Endothelial cell of umbilical vein (primary cell): Measurements from ENCODE around the gene SPAG9. TPM values are rescaled to one million over a fixed set of nuclear protein-coding genes. Genes with fewer than 3 reads are reported as not detected.

ENCODE experiments used
- BruUV-seq: library from RNA; stranded (reverse); fragments of 400-500 nt; replicated peaks from 2 replicates; lab custom pipeline; 2021; lab: Mats Ljungman, UMichigan
- CTCF ChIA-PET: fragments of 300-600, 350-600 bp; sonication (Branson Sonifier 250); formaldehyde crosslinking; loops from one replicate; lab custom pipeline; 2021; ENCODE audit warnings: antibody characterized with exemption, inconsistent platforms; lab: Charles Lee
- POLR2A ChIA-PET: fragments of 300-600, 350-600 bp; sonication (Branson Sonifier 250); formaldehyde crosslinking; loops from one replicate; lab custom pipeline; 2021; ENCODE audit warnings: antibody characterized with exemption, inconsistent platforms; lab: Charles Lee
- DNase-seq: peaks from one replicate; pipeline ENCODE4 v3.0.0-alpha.2; 2011; ENCODE audit warnings: low read depth, low spot score
- FAIRE-seq: peaks from 2 replicates; lab custom pipeline; 2011; peaks lifted over from hg19 to GRCh38; lab: Jason Lieb, UNC
- H2AFZ ChIP-seq: 2 replicates; pipeline ENCODE4 v1.6.0; 2012; ENCODE audit warnings: low read depth, low read length, control low read depth, inconsistent platforms
- H3K27ac ChIP-seq: 2 replicates; pipeline ENCODE4 v1.5.1; 2011; ENCODE audit warnings: low read depth, mild to moderate bottlenecking, control low read depth, low read length, moderate library complexity; ENCODE audit not compliant: insufficient read depth
- H3K27me3 ChIP-seq, 2 experiments: 2 replicates each; pipeline versions ENCODE4 v1.6.0 to v1.6.1; 2011; ENCODE audit warnings: low read length in 2 of 2, mixed read lengths in 1 of 2; ENCODE audit not compliant: control insufficient read depth in 2 of 2, insufficient read depth in 2 of 2
- H3K36me3 ChIP-seq, 2 experiments: 2 replicates in 1 of 2; 3 replicates in 1 of 2; pipeline ENCODE4 v1.5.1; 2011; ENCODE audit warnings: low read length in 2 of 2, mild to moderate bottlenecking in 1 of 2, moderate library complexity in 1 of 2; ENCODE audit not compliant: control insufficient read depth in 2 of 2, insufficient read depth in 2 of 2; ENCODE audit errors: extremely low read depth in 1 of 2
- H3K4me1 ChIP-seq: 3 replicates; pipeline ENCODE4 v1.5.1; 2011; ENCODE audit warnings: mild to moderate bottlenecking, low read length; ENCODE audit not compliant: control insufficient read depth, insufficient read depth; ENCODE audit errors: extremely low read depth
- H3K4me2 ChIP-seq: 2 replicates; pipeline ENCODE4 v1.6.1; 2011; ENCODE audit warnings: low read length, control low read depth, mixed read lengths; ENCODE audit not compliant: insufficient read depth
- H3K4me3 ChIP-seq, 3 experiments: fragments of 200-600 bp in 1 of 3; sonication (generic), shearing (Covaris generic) in 1 of 3; replicated peaks in 1 of 3; 2 replicates each; pipeline ENCODE4 v1.5.1; 2011 to 2016; ENCODE audit warnings: control low read depth in 3 of 3, low read length in 3 of 3, mild to moderate bottlenecking in 2 of 3, inconsistent platforms in 1 of 3, low read depth in 1 of 3, moderate library complexity in 1 of 3; ENCODE audit not compliant: insufficient read depth in 1 of 3
- H3K79me2 ChIP-seq: 2 replicates; pipeline ENCODE4 v1.6.0; 2012; ENCODE audit warnings: low read length, inconsistent platforms; ENCODE audit not compliant: control insufficient read depth, insufficient read depth
- H3K9ac ChIP-seq: replicated peaks from 2 replicates; pipeline ENCODE3; 2011; ENCODE audit warnings: low read length, control low read depth; ENCODE audit not compliant: insufficient read depth; ENCODE audit errors: extremely low read depth
- H3K9me1 ChIP-seq: replicated peaks from 3 replicates; pipeline ENCODE4 v1.6.0; 2011; ENCODE audit warnings: mild to moderate bottlenecking, low read length; ENCODE audit not compliant: control insufficient read depth, insufficient read depth; ENCODE audit errors: extremely low read depth
- H3K9me3 ChIP-seq: replicated peaks from 2 replicates; pipeline ENCODE4 v1.5.1; 2012; ENCODE audit warnings: low read length, inconsistent platforms; ENCODE audit not compliant: control insufficient read depth, insufficient read depth
- H4K20me1 ChIP-seq: replicated peaks from 2 replicates; pipeline ENCODE3; 2011; ENCODE audit warnings: mild to moderate bottlenecking, low read length; ENCODE audit not compliant: control insufficient read depth, insufficient read depth; ENCODE audit errors: extremely low read depth
- JUN ChIP-seq: IDR thresholded peaks from 2 replicates; pipeline ENCODE4 v1.6.1; 2011; ENCODE audit warnings: borderline replicate concordance, low read depth; ENCODE audit not compliant: insufficient read length, insufficient read depth
- MYC ChIP-seq: IDR thresholded peaks from one replicate; pipeline ENCODE4 v1.6.1; 2011; ENCODE audit warnings: mild to moderate bottlenecking, low read depth, low read length
- POLR2A ChIP-seq: IDR thresholded peaks from 2 replicates; pipeline ENCODE4 v1.6.1; 2012; ENCODE audit warnings: low read depth, mild to moderate bottlenecking, control low read depth, low read length
- dilution Hi-C: fragments of 300-500 bp; cut with MboI; formaldehyde crosslinking; loops from one replicate; pipeline ENCODE4 v1.15.0; 2019; ENCODE audit warnings: low sequenced_read_pairs; ENCODE audit not compliant: extremely low pct_ligation_motif_present
- intact Hi-C: fragments of 100-400 bp; cut with micrococcal nuclease; formaldehyde crosslinking; loops from one replicate; pipeline ENCODE4 v1.10.0; 2022
- polyA plus RNA-seq, 4 experiments: library from polyadenylated mRNA; depleted of rRNA in 3 of 4; stranded (reverse) in 3 of 4; unstranded in 1 of 4; fragments of >200 nt; gene quantifications; 2 replicates each; pipeline versions ENCODE4 v1.2.1 to v1.2.3, GENCODE V29; 2011 to 2012; ENCODE audit warnings: missing spikeins in 1 of 4
- total RNA-seq: library from RNA; stranded (reverse); gene quantifications from 2 replicates; pipeline ENCODE4 v1.2.3, GENCODE V29; 2021
- TF ChIP-seq, protein P1 (sequence below), 2 donors: IDR thresholded peaks; 1 replicate in 1 of 2; 2 replicates in 1 of 2; pipeline ENCODE4 v1.5.1; 2011; ENCODE audit warnings: low read length in 2 of 2, mild to moderate bottlenecking in 2 of 2, moderate library complexity in 2 of 2, control low read depth in 1 of 2, inconsistent platforms in 1 of 2, low read depth in 1 of 2; ENCODE audit not compliant: insufficient read depth in 1 of 2; ENCODE audit errors: extremely low read depth in 1 of 2

SPAG9 gene
- total and polyA plus RNA-seq, 2 donors (not counting 3 experiments of a cell fraction or from before 2014, with no cell fraction given) = 16.5 to 75.0 TPM

DNA sequence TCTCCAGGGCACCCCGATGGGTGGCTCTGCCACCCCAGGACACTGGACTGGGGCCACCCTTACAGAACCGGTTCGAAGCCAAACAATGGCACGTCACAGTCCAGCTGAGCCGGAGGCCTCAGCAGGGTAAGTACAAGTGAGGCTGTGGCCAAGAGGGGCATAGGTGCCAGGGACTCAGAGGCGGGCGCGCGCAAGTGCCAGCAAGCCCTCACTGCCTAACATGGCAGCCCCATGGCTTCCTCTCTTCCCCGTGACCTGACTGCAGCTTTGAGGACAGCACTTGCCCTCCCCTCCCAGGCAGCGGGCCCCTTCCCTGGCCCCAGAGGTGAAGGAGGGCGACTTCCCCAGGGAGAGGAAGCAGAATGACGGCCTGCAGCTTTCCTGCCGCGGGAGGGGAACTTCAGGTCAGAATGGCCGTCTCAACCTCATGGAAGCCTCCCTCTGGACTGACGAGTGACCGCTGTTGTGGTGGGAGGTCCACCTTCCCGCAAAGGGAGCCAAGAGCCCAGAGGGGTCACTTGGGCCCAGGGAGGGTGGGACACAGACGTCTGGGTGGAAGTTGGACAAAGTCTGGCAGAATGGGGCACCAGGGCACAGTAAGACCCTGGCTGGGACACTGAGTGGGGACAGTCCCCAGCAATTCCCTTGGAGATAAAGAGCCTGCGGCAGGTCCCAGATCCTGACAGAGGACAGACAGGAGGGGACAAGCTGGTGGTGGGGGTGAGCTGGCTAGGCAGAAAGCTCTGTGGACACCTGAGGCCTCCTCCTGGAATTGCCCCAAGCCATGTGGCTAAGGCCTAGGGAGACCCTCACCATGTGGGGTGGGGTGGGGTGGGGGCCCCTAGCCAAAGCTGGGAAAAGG lies 202.4 kb downstream of the SPAG9 start:
- FAIRE-seq = no peak
- Histone ChIP-seq H3K27me3 (no peaks in the 10 kb centered on the region), H3K4me3 (no peak overlapping the region), H3K4me2 (no peak overlapping the region), H3K27ac (no peak overlapping the region), H4K20me1 (no peaks in the 10 kb centered on the region), H3K9me1 (no peaks in the 10 kb centered on the region), H3K79me2 (no peaks in the 10 kb centered on the region), H3K4me1 (peaks cover 4% of the 10 kb centered on the region), H3K9me3 (no peaks in the 10 kb centered on the region), H2AFZ (peak overlapping the region; percentile 17), H3K9ac (no peak overlapping the region), H3K36me3 (no peaks in the 10 kb centered on the region)
- dilution Hi-C loops = no loop called here
- ChIA-PET CTCF (no interaction called here), POLR2A (no interaction called here)
- BruUV-seq = no TSS peak
- no peak for DNase-seq
- intact Hi-C loops = loop anchor here (2.0 kb wide), 1 partner anchor 52 kb away; the partner anchor contains the start of gene TOB1
- TF ChIP-seq, protein P1, sequence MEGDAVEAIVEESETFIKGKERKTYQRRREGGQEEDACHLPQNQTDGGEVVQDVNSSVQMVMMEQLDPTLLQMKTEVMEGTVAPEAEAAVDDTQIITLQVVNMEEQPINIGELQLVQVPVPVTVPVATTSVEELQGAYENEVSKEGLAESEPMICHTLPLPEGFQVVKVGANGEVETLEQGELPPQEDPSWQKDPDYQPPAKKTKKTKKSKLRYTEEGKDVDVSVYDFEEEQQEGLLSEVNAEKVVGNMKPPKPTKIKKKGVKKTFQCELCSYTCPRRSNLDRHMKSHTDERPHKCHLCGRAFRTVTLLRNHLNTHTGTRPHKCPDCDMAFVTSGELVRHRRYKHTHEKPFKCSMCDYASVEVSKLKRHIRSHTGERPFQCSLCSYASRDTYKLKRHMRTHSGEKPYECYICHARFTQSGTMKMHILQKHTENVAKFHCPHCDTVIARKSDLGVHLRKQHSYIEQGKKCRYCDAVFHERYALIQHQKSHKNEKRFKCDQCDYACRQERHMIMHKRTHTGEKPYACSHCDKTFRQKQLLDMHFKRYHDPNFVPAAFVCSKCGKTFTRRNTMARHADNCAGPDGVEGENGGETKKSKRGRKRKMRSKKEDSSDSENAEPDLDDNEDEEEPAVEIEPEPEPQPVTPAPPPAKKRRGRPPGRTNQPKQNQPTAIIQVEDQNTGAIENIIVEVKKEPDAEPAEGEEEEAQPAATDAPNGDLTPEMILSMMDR (IDR thresholded peaks at IDR 0.05; ENCODE audit: extremely low read depth in 1 of 2, insufficient read depth in 1 of 2, low read depth in 1 of 2, low read length in 2 of 2) = no peak
- TF ChIP-seq MYC (no peak), POLR2A (no peak)

DNA sequence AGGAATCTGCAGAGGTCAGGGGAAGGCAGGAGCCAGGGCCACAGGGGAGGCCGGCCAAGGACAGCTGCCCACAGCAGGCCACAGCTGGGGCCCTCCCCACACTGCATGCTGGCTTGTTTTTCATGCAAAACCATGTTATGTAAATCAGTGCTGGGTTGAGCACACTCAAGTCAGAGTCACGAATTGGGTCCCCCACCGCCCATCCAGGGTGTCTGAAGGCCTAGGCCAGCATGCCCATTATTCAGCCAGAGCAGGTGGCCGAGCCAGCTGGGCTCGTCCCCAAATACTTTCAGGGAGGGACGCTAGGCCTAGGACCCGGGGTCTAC lies 203.3 kb downstream of the SPAG9 start:
- ChIA-PET POLR2A (interaction anchor here (0.6 to 1.5 kb wide), 2 partner anchors 51 to 135 kb away, joined by 4 to 5 read pairs; partner anchors contain the start of gene TOB1), CTCF (no interaction called here)
- H3K4me2 ChIP-seq = no peak overlapping the region
- H3K9me3 ChIP-seq = no peaks in the 10 kb centered on the region
- H3K9ac ChIP-seq = no peak overlapping the region
- H2AFZ ChIP-seq = no peak overlapping the region
- TF ChIP-seq JUN (no peak), MYC (no peak)
- H3K27ac ChIP-seq = no peak overlapping the region
- dilution Hi-C loops (no loop called here), intact Hi-C loops (no loop called here)
- no peak overlapping the region for H3K4me3 ChIP-seq
- BruUV-seq = no TSS peak
- FAIRE-seq = no peak
- peaks cover 2 to 3% of the 10 kb centered on the region in 2 experiments for H3K27me3 ChIP-seq
- H3K4me1 ChIP-seq = peaks cover 4% of the 10 kb centered on the region
- no peaks in the 10 kb centered on the region for H3K79me2 ChIP-seq
- no peaks in the 10 kb centered on the region for H3K36me3 ChIP-seq
- no peak for DNase-seq
- H3K9me1 ChIP-seq = no peaks in the 10 kb centered on the region
- H4K20me1 ChIP-seq = no peaks in the 10 kb centered on the region
